DMS153 treated with DMSO at 0.1 percent for 48 hours (cell line): ENCODE measurements around the gene PITPNC1.
"Not testable (repeated sequence)": the region's sequence is repeated elsewhere in the genome, so short reads cannot be mapped to it uniquely, and the experiment has no call there.

Source experiments
- DNase-seq: peaks from one replicate; lab custom pipeline; 2025; ENCODE audit not compliant: unreplicated experiment; lab: John Stamatoyannopoulos, UW

The PITPNC1 gene

DNA sequence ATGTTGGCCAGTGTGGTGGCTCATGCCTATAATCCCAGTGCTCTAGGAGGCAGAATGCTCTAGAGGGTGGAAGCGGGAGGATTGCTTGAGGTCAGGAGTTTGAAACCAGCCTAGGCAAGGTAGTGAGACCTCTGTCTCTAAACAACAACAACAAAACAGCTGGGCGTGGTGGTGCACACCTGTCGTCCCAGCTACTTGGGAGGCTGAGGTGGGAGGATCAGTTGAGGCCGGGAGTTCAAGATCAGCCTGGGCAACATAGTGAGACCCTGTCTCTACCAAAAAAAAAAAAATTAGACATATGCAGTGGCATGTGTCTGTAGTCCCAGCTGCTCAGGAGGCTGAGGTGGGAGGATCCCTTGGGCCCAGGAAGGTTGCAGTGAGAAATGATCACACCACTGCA, 53.4 kb downstream of the PITPNC1 start:
- not testable (repeated sequence) for DNase-seq

DNA sequence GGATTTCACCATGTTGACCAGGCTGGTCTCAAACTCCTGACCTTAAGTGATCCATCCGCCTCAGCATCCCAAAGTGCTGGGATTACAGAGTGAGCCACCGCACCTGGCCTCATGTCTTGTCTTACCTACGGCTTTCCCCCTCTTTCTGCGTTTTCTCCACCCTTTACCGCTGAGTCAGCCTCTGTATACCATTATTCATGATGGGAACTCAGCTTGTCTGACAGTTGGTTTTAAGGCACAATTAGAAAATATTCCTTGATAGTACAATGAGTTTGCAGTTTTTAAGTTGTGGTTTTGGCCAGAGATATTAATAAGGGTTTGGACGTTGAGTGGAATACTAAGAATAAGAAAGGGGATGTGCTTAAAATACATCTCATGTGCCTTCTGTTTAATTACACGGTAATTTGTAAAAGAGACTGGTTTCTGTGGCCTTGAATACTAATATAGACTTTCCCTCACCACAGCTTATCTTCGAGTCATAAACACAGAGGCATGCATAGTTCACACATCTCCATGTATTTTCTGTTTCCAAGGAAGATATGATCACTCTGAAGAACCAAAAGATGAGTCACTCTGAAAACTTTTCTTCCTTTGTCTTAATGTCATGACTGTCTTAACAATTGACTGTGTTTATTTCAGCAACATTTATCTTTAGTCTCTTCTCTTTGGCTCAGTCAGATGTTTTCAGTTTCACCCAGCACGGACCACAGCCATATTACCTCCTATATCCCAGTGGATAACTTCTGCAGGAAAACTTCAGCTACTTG, 54.4 kb downstream of the PITPNC1 start:
- no peak for DNase-seq

DNA sequence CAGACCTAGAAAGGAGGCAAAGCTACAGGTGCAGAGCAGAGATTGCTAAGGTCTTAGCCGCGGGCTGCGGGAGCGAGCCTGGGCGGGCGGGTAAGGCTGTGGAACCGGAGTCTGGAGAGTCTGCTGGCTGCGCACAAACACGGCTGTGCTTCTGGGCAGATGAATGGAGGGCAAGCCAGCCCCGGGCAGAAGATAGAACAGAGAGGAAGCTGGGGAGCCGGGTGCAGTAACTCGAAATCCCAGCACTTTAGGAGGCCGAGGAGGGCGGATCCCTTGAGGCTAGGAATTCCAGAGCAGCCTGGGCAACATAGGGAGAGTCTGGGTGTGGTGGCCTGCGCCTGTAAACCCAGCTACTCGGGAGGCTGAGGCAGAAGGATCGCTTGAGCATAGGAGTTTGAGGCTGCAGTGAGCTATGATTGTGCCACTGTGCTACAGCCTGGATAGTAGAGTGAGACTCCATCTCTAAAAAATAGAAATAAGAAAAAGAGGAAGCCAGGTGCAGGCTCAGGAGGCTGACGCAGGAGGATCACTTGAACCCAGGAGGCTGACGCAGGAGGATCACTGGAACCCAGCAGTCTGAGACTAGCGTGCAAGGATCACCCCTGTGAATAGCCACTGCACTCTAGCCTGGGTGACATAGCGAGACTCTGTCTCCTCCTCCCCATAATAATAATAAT, 56.3 kb downstream of the PITPNC1 start:
- DNase-seq, result no peak

DNA sequence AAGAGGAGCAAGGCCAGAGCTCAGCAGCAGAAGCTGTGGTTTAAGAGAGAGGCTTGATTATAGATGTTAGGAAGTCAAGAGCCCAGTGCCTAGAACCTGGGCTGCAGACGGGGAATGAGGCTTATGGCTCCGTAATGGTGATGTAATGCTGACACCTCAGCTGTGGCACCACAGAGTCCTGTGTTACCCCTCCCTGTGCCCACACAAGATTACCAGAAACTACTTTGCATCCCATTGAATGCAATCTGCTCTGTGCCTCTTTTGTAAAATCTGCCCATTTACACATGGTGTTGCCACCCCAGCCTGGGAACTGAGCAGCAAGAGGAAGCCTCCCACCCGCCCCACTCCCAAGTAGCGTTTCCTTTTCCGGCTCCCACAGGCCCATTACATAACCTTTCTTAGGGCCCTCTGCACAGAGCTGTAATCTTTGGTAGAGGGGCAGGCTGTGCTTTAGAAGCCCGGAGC, 57.0 kb downstream of the PITPNC1 start:
- DNase-seq, result no peak

DNA sequence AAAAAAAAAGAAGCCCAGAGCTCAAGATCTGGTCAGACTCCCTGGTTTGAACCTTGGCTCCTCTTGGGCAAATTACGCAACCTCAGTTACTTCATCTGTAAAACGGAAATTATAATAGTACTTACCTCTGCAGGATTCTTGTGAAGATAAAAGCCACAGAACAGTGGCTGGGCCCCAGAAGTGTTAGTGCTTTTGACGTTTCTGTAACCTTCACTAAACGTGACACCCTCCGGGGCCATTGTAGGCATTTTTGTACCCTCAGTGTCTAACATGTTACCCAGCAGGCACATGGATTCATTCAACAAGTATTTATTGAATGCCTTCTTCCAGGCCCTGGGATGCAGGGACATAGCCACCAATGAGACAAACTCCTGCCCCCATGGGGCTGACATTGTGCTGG, 58.0 kb downstream of the PITPNC1 start:
- DNase-seq, result no peak

DNA sequence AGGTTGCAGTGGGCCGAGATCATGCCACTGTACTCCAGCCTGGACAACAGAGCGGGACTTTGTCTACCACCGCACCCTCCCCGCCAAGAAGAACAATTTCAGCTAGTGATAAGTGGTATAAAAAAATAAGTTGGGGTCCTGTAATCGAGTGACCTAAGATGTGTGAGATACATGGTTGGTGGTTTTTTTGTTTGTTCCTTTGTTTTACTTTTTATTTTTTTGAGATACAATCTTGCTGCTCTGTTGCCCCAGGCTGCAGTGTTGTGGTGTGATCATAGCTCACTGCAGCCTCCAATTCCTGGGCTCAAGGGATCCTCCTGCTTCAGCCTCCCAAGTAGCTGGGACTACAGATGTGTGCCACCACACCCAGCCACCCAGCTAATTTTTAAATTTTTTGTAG, 58.7 kb downstream of the PITPNC1 start:
- DNase-seq, result no peak

DNA sequence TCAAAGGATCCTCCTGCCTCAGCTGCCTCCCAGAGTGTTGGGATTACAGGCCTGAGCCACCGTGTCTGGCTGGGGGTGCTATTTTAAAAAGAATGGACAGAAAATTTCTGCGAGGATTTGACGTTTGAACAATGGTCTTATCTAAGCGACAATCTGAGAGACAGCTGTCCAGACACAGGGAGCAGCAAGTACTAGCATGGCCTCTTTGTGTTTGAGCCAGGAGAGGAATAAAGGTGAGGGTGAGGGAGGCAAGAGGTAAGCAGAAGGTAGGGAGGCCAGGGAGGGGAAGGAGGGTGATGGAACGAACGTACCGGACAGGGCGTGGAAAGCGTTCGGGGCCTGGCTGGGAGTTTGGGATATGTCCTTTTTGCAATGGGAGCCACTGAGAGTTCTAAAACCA, 59.2 kb downstream of the PITPNC1 start:
- no peak for DNase-seq

DNA sequence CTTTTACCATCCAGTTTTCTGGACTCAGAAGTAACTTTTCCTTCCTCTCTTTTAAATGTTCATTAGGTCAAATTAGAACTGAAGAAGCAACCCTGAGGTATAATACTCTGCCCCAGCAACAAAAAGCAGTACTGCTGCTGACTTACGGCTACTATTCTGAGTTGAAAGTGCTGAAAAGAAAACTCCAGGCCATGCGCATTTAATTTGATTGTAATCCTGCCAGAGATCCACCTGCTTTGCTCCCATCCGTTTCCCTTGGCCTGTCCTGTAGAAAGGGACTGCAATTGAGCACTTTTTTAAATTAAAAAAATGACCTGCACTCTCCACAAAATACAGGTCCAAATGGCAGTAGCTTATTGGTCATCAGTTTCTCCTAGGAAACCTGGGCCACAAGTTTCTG, 61.6 kb downstream of the PITPNC1 start:
- no peak for DNase-seq

DNA sequence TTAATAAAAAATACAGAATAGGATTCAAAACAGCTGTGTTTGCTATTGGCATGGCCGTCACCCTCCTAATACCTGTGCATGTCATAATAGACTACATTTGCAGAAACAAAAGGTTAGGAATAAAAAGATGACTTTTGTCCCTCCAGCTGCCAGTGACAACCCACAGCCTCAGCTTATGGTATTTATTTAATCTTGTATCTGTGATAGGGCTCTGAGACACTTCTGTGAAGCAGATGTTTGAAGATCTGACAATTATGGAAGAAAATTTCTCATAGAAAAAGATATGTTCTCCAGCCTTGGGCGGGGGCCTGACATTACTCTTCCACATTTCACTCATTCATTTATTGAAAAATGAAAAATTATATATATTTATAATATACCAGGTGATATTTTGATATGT, 62.2 kb downstream of the PITPNC1 start:
- no peak for DNase-seq

DNA sequence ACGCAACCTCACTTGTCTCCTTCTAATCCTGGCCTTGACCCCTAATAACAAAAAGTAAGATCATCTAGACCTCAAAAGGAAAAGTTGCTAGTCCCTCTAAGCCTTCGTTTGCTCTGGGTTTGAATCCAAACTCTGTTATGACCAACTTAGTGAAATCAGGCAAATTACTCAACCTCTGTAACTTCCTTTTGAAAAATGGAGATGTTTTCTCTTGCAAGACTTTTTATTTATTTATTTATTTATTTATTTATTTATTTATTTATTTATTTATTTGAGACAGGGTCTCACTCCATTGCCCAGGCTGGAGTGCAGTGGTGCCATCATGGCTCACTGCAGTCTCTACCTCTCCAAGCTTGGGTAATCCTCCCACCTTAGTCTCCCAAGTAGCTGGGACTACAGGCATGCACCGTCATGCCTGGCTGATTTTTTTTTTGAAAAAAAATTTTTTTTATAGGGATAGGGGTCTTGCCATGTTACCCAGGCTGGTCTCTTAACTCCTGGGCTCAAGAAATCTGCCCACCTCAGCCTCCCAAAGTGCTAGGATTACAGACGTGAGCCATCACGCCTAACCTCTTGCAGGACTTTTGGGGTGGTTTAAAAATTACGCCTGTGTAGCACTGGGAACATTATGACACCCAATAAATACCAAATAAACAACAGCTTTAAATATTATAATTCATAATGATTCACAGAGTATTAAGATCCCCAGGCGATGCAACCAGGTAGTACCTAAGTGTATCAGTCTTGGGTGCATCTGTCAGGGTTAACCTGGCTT, 63.4 kb downstream of the PITPNC1 start:
- no peak for DNase-seq

DNA sequence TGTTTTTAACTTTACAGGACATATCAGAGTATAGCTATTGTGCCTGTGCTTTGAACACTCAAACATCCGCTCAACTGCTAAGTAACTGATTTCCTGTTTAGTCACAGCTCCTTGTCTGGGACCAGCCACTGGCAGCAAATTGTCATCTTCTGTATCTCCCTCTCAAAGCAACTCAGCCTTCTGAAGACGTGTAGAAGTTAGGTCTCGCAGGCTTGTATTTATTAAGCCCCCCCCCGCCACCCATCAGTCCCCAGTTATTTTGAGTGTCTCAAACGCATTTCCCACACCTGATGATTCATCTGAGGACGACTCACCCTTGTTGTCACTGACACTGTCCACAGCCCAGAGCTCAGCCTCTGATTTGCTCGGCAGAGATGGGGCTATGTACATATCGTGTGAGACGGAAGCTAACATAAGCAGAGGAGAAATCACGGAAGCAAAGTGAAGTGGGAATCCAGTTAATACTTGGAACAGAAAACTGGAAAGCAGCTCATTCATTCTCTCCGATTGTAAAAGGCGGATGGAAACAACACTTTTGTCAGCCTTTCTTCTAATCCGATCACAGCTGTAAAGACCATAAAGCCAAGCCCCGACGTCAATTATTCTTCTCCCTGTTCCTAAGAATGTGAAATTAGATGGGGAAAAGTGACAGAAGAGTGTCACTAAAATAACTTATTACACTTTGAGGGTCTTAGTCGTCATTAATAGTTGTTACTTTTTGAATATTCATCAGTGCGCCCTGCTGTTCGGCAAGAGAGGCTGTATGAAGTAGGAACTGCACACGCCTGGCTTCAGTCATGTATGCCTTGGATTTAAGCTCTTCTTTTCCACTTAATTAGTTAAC, 64.2 kb downstream of the PITPNC1 start:
- peak; percentile 68 for DNase-seq

DNA sequence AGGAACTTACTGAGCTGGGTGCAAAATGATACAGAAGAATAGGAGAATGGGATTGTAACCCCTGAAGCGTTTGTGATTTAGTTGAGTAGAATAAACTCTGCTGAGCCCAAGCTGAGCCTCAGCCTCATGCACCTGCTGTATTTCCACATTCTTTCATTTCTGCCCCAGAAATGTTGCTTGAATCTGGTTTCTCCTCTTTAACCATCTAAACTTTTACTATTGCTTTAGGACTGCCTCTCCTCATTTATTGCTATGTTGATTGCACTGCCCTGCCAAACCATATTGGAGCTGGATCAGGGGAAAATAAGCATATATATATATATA, 64.8 kb downstream of the PITPNC1 start:
- DNase-seq, result no peak

DNA sequence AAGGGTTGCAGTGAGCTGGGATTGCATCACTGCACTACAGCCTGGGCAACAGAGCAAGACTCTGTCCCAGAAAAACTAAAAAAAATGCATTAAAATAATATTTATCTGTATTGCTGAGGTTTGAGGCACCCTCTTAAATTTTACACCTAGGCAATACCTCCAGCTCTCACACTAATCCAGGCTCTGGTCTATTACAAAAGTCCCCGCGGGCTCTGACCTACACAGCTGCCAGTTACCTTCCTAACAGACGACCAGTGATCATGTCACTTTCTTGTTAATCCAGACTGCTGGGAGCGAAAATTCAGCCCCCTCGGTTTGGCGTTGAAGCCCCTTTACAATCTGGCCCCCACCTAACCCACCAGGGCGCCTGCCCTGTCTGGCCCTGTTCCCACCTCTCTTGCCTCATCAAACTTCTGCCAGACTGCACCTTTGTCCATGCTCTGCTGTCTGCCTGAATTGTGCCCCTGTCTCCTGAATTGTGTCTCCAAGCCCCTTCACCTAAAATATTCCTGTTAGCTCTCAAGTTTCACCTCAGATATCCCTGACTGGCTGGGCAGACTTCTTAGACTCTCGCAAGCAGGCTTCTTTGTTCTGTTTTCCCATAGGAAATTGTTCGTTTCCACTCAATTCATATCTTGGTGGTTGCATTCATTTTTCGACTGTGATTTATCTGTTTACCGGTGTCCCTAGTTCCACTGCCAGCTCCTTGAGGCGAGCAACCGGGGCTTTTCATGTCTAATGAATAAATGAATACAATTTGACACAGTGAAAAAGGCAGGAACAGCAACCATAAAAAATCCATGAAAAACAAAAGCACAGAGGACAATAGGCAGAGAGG, 65.9 kb downstream of the PITPNC1 start:
- DNase-seq, result no peak

DNA sequence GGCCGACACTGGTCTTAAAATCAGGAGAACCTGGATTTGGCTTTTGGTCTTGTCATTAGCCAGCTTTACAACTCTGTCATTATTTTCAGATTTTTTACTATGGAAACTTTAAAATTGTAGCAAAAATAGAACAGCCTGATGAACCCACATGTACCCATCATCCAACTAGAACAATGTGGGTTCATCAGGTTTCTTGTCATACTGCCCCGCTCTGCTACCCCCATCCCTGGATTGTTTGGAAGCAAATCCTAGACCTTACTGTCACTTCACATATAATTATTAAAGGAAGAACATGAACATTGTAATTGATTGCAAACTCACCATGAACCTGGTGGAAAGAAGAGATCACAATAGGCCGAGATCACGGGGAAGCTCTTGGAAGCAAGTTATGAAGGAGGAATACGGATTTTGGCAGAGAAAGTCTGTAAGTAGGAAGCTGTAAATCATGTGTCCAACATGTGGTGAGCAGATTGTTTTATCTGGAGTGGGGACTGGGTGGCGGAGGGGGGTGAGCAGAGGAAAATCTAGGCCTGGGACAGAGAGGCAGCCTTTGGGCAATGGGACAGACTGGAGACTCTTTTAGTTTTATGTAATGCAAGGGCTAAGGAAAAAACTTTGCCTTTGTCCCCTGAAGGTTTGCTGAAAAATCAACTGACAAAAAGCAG, 67.0 kb downstream of the PITPNC1 start:
- no peak for DNase-seq

DNA sequence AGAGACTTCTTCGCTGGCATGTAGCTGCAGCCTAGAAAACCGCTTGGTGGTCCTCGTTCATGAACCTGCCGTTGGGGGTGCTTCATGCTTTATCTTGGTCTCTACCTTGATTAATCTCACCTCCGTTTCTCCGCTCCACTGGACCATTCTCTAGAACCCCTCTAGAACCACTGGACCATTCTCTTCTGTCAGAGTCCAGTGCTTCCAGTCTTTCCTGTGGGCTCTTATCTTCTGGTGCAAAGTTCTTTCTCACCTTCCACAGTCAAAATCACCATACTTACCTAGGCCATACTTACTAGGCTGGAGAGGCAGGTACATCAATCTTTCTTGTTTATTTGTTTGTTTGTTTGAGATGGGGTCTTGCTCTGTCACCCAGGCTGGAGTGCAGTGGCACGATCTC, 71.4 kb downstream of the PITPNC1 start:
- no peak for DNase-seq

DNA sequence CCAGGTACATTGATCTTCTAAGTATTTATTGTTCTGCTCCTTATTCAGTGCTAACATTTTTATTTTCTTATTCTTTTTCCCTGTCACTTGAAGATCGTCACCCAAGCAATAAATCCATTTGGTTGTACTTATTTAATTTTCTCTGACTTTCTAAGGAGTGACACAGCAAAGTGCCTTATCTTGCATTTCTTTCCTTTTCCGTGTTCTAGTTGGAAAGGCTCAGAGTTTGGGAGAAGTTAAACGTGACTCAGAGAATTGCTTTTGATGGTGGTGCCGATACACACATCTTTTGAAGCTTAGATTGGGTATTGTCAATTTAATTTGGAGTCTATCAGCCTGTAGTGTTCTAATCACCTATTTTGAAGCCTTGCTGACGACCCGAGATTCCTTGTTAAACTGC, 72.0 kb downstream of the PITPNC1 start:
- no peak for DNase-seq

DNA sequence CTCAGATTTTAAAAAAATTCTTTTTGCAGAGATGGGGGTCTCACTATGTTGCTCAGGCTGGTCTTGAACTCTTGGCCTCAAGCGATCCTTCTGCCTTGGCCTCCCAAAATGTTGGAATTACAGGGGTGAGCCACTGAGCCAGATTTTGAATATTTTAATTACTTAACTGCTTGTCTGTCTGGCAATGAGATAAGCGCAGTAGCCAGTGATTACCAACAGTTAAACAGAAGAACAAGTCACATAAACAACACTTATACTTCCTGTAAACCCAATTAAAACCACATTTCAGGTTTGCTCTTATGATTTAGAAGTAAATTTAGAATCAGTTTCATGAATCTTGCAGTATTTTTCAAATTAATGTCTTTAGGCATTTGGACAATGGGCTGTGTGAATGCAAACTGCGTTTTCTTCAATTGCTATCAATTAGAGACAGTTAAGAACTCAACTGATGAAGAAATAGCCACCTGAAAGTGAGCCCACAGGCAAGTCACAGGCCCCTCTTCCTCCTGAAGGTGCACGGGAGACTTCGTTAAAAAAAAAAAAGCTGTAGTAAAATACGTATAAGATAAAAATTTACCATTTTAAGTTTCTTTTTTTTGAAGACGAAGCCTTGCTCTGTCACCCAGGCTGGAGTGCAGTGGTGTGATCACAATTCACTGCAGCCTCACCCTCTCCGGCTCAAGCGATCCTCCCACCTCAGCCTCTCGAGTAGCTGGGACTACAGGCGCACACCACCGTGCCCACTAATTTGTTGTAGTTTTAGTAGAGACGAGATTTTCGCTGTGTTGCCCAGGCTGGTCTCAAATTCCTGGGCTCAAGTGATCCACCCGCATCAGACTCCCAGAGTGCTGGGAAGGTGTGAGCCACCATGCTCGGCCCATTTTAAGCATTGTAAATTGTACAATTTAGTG, 73.0 kb downstream of the PITPNC1 start:
- no peak for DNase-seq

DNA sequence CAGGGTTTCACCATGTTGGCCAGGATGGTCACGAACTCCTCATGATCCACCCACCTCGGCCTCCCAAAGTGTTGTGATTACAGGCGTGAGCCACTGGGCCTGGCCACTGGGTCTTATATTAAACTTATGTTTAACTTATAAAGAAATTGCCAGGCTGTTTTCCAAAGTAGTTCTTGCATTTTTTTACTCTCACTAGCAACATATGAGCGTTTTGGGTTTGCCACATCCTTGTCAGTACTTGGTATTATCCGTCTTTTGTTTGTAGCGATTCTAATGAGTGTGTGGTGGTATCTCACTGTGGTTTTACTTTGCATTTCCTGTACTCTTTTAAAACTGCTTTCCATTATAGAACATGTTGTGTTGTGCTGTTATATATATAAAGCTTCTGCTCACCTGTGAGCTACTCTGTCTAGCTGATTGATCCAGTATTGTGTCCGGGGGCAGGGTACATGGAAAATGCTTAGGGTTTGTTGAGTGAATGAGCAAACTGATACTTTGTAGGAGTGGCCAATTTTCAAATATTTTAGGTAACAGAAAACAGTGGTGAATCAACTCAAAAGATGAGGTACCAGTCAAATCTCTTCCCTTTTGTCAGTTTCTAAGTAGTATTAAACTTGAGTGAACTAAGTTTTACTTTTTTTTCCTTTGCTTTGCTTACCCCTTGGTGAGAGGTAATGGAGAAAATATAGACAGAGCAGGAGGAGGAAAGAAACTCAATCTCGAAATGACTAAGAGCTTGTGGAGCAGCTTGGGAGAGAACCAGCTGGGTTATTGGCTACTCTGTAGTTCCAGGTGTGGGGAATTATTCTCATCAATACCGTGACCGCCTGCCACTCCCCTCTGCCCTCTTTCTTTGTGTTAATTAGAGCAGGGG, 75.8 kb downstream of the PITPNC1 start:
- no peak for DNase-seq
